SK-N-DZ (cell line): ENCODE measurements around the gene CDH18.

ENCODE experiments used
- DNase-seq: peaks from one replicate; pipeline ENCODE4 v3.0.0-alpha.2; 2015; ENCODE audit warnings: low spot score

CDH18 gene

DNA sequence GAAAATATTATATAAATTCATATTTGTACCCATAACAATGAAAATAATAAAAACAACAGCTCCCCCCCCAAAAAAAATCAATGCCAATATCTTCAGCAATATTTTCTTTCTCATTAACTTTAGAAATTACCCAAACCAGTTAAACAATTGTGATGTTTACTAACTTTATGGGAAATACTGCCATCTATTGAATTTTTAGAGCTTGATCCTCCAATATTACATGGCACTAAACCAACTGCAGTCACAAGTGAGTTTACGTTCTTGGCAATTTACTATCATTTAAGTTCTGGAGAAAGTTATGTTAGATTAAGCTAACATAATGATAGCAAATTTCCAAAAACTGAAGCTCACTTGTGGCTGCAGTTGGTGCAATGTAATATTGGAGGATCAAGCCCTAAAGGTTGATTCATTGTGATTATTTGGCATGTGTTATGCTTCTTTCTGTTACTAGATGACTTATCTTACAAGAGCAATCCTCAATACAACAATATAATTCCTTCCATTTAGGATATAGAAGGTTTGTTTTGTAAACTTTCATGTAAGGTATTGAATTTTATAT, 379.5 kb downstream of the CDH18 start:
- DNase-seq: no peak

DNA sequence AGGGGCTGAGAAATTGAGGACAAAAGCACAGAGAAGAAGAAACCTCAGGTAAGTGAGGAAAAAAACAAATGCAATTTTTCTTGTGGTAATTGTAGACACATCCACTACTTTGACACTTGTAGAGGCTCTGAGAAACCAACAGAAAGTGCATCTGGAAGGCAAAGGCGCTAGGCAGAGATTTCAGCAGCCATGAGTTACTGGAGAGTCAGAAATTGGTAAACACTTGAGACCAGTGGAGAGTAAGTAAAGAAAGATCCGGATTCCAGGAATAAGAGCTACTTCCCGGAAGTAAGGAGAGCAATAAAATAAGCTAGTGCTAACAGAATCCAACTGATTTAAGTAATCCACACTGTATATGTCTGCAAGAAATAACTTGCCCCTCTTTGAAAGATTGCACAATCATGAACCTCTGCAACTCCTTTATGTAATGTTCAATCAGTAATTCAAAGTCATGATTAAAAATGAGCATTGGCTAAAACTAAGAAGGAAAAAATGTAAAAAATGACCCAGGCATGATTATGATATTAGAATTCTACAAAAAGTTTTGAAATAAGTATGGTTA, 382.1 kb downstream of the CDH18 start:
- no peak for DNase-seq

DNA sequence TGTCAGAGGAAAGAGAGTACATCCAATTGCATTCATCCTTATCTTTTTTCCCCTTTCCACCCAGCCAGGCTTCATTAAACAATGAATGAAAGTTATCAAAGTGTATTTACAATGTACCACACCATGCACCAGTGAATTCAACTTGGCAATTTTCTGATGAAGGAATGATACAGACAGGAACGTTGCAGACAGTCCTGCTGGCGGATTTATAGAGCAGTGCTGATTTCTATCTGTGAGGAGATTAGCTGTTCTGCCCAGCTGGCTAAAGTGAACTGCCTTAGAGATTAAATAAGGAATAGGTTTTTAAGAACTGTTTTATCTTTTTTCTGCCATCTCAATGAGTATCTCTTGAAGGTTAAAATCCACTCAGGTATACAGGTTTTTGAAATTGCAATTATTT, 403.9 kb downstream of the CDH18 start:
- peak; percentile 68 for DNase-seq

DNA sequence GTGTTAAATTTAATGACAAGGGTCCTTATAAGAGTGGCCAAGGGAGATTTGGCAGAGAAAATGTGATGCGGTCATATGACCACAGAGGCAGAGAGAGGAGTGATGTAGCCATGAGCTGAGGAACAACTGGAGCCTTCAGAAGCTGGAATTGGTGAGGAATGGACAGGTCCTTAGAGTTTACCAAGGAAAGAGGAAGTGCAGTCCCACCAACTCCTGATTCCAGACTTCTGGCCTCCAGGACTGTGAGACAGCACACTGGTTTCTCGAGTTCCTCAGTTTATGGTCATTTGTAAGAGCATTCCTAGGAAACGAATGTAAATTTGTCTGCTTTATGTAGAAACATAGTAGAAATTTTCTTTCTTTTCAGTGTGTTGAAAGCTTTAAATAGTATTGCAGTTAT, 410.1 kb downstream of the CDH18 start:
- no peak for DNase-seq

DNA sequence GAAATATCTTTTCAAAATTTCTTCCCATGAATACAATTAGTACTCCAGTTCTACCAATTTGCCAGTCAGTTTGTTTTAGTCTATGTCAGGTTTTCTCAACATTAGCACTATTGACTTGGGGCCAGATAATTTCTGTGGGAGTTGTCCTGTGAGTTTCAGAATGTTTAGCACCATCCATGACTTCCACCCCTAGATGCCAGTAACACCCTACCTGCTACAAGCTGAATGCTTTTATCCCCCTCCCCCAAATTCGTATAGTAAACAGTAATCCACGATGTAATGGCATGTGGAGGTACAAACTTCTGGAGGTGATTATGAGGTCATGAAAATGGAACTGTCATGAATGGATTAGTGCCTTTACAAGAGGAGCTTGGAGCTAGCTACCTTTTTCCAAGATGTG, 420.0 kb downstream of the CDH18 start:
- DNase-seq: no peak

DNA sequence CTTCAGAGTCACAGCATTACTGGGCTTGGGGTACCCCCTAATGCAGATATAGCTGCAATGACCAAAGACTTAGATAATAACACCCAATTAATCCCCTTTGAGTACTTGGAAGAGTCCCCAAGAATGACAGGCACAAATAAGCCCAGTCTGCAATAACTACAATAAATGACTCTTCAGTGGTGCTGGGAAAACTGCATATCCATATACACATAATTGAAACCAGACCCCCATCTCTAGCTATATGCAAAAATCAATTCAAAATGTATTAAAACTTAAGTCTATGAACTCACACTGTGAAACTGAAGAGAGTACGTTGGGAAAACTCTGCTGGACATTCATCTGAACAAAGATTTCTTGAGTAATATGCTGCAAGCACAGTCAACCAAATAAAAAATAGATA, 422.5 kb downstream of the CDH18 start:
- peak; percentile 11 for DNase-seq

DNA sequence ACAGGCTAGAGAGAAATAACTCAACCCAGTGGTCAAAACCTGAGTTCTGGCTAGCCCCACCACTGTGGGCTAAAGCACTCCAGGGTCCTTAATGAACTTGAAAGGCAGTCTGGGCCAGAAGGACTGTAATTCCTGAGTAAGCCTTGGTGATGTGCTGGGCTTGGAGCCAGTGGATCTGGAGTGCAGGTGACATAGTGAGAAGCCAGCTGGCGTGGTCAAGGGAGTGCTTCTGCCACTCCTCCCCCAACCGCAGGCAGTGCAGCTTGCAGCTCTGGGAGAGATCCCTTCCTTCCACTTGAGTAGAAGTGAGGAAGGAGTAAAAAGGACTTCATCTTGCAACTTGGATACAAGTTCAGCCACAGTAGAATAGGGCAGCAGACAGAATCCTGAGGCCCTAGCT, 424.0 kb downstream of the CDH18 start:
- DNase-seq: no peak

DNA sequence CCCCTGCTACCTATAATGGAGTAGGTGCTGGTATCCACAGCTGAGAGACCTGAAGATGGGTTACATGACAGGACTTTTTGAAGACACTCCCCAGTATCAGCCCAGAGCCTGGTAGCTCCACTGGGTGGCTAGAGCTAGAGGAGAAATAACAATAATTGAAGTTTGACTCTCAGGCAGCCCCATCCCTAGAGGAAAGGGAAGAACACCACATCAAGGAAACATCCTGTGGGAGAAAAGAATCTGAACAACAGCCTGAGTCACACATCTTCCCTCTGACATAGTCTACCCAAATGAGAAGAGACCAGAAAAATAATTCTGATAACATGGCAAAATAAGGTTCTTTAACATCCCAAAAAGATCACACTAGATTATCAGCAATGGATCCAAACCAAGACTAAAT, 432.1 kb downstream of the CDH18 start:
- no peak for DNase-seq

DNA sequence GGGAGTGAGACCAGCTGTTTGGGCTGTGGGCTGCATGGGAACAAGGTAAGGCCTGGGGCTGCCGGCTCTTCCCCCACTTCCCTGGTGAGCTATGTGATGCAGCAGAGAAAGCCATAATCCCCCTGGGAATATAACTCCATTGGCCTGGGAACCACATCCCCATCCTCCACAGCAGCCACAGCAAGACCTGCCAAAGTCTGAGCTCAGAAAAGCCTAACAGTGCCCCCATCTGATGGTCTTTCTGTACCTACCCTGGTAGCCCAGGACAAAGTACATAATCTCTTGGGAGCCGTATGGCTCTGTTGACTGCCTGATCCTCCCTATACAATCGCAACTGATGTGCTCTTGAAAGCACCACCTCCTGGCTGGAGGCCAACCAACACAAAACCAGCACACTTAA, 432.6 kb downstream of the CDH18 start:
- no peak for DNase-seq

DNA sequence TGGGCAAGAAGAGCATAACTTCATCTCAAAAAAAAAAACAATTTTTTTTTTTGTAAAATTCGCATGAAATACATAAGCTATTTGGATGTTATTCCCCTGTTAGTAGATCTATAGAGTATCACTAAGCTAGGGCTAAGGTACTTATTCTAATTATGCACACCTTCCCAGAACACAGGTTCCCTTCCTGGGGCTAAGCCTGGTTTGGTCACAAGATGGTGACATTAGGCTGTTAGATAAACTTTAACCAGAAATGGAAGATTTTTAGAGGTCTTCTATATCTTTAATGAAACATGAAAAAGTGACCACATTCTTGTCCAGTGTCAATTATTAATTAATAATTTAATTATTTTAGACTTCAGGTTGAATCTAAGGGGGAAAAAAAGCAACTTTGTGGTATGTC, 433.5 kb downstream of the CDH18 start:
- DNase-seq: no peak

DNA sequence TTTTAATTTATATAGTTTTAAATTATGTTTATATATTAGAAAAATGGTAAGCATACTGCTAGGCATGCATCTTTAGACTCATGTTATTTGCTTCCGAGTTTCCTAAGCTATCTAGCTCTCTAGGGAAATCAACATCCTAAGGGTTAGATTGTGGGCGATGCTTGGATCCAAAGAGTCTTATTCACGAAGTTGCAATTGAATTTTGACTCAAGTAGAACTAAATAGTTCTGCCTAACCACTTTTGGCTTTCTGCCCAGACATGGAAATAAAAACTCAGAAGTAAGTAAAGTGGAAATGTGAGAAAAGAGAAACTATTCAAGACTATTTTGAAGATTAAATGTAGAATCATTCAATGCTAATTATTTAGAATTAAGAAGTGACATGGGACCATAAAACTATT, 440.4 kb downstream of the CDH18 start:
- DNase-seq: no peak

DNA sequence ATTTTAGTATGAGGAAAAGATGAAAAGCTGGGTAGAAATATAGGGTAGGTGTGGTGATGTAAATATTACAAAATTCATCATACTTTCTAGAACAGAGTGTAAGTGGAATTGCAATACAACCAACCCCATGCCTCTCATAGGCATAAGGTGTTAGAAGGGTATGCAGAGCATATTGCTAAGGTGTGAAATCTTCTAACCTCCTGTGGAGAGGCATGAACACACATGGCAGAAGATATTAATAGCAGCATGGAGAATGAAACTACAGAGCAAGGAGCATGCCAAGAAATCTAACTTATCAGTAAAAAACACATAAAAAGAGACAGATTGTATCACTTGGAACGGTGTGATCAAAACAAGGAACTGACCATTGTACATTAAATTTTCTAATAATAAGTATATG, 441.5 kb downstream of the CDH18 start:
- DNase-seq: no peak

DNA sequence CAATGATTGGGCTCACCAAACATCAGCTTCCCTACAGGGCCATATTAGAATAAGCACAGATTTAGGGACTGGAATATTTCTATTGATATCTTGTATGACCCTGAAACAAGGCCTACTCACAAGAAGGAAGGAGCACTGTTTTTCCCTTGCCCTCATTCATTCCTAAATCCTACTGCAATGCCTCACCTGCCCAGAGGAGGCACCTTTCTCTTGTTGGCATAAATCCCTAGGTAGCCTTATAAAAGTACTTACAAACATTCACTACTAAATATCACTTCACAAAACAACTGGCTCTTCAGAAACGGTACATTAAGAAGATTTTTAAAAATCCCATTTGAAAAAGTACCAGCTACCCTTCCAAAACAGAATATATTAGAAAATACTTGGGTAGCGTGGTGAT, 449.4 kb downstream of the CDH18 start:
- no peak for DNase-seq

DNA sequence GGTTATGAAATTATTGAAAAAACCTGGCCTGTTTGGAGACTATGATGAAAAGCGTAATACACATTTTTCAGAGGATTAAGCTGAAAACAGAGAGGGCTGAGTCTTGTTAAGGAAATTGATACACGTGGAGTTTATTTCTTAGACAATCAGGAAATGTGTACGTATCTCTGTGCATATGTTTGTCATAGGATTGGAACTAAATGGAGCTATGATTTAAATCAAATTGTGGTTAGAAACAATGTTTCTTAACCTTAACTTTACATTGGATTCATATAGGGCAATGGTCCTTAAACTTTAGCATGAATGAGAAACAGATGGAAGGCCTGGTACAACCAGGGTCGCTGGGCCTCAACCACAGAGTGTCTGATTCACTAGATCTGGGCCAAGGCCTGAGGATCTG, 451.6 kb downstream of the CDH18 start:
- DNase-seq: no peak

DNA sequence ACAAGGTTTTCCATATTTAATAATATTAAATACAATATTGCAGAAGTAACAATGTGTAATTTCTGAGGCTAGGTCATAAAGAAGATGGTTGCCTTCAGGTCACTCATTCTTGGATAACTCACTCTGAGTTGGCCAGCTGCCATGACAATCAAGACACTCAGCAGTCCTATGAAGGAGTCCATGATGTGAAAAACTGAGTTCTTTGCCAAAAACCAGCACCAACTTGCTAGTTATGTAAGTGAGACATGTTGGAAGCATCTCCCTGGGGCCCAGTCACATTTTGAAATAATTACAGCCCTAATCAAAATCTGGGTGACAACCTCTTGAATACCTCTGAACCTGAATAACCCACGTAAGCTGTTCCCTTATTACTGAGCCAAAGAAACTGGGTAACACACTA, 453.2 kb downstream of the CDH18 start:
- no peak for DNase-seq

DNA sequence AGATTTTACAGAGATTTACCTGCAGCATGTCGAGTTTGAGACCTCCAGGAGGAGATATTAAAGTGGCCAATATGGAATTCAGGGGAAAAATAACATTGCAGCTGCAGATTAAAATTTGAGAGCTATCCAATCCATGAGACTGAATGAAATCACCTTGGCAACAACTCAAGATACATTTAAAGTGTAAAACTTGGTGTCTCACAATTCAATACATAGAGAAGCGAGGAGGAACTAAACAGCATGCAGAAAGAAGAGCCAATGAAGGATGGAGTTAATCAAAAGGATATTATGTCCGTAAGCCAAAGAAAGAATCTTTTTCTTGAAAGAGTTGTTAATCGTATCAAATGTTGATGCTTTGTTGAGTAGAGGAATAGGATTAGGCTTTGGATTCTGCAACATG, 455.1 kb downstream of the CDH18 start:
- DNase-seq: no peak

DNA sequence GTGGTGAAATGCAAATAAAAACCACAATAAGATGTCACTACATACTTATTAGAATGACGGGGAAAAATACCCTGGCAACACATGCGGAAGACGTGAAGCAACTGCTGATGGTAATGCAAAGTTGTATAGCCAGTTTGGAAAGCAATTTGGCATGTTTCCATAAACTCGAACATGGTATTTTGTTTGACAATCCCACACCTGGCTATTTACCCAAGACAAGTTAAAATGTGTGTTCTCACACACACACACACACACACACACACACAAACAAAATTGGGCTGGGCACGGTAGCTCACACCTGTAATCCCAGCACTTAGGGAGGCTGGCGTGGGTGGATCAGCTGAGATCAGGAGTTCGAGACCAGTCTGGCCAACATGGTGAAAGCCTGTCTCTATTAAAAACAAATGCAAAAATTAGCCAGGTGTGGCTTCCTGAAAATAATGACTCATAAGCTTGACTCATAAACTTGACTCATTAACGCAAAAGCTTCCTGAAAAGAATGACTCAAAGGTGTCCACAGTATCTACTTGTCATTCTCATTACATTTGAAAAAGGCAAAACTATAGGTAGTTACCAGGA, 456.5 kb downstream of the CDH18 start:
- no peak for DNase-seq

DNA sequence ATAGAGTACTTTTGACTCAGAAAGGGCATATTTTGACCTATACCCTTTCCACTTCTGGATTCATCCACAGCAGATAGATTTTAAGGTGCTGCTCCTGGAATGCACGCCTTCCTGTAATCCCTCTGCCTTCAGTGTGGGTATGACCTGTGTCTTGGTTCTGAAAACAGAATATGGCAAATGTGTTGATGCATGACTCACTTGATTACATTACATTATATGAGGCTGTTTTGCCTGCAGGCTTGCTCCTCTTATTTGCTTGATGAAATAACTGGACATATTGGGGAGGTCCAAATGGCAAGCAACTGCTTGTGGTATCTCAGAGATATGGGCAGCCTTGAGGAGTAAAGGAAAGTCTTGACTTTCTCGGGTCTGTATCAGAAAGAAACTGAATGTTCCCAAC, 468.6 kb downstream of the CDH18 start:
- DNase-seq: no peak

DNA sequence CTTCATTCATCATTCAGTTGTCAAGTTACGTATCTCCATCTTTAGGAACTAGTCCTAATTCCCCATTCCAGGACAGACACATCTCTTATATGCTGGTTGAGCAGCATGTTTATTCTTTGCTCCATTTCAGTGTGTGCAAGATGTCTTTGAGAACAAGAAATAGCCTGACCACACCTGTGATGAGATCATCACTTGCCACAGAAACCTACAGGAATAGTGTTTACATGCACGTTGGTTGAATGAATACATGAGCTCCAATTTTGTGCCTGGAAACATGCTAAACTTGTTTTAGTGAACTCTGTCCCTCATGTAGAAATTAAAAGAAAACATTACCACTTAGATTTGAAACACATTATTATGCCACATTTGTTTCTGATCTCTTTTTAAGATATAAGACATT, 489.1 kb downstream of the CDH18 start:
- no peak for DNase-seq

DNA sequence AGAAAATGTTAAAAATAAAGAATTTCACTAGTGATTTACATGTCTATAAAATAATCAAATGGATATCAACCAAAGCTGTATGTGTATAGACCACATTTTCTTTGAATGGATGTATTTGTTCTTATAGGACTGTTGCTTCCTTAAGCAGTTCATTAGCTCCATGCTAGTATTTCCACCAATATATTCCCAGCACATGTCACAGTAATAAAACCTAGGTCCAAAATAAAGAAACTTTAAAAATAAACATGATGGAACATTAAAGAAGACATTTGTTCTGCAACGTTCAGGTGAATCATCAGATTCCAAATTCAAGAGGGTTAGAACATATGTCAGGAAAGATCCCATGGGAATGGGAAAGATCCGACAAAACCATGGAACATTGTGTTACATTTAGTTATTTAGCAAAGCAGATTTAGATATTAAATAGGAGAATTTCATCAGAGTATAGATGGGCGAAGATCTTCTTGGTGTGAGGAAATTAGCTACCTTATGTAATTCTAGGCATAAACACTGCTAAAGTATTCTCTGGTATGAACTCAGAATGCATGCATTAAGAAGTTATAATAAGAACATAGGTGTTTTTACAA, 490.7 kb downstream of the CDH18 start:
- DNase-seq: no peak

DNA sequence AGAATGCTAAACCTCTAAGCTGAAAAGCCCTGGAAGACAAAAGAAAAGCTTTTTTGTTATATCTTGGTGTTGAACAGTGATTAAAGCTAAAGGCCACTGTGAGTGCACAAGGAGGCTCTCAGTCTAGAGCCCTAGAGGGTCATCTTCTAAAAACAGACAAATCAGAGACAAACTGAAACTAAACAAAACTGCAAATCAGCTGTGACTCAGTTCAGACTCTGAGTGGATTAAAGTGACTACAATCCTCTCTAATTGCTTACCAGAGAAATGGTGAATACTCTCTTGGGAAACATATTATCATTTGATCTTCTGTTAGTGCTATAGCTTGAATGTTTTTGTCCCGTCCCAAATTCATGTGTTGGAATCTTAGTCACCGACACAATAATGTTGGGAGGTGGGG, 491.9 kb downstream of the CDH18 start:
- DNase-seq: no peak

DNA sequence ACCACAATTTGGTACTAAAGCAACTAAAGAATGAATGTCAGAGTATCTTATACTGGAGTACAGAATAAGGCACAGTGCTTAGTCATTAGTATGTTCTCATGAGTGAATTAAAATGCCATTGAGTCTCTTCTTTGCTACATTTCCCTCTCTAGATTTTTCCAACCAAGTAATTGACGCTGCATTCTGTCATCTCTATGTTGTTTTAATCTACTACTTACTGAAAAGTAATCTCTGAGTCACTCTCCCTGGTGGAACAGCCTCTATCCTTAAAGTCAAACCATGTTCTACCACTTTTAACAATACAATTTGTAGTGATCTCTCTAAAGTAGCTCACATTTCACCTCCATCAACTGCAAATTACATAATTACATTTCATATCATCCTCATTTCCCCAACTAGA, 495.1 kb downstream of the CDH18 start:
- no peak for DNase-seq

DNA sequence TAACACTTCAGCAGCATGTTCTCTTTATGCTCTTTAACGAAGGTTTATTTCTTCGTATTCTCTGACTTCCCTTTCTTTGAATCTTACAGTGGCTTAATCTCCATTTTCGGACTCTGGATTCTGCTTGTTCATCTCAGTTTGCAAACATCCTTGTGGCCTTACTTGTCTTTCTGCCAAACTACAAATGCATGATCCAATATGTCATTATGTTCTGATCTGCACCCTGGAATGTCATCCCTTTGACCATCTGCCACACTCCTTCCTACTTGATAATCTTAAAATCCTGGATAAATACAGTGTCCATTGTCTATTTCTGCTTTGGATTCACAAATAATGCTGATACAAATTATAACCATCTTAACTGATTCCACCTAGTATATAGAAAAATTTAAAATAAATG, 499.2 kb downstream of the CDH18 start:
- no peak for DNase-seq

DNA sequence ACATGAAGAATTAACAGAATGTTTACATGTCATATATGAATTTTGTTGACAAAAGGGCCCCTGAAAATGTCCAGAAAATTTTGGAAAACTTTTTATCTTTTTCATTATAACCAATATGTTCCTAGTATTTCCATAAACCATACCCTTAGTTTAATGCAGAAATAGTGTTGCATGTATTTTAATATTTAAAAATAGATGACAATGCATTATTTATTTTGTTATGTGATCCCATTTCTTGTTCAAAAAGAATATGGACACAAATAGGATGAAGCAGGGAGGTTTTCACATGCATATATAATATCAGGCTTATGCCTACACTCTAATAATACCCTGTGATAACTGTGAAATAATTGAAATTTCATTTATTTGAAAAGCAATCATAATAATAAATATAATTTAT, 500.5 kb downstream of the CDH18 start:
- no peak for DNase-seq
